ENCODE data around the gene TBXAS1.

TBXAS1 gene

DNA sequence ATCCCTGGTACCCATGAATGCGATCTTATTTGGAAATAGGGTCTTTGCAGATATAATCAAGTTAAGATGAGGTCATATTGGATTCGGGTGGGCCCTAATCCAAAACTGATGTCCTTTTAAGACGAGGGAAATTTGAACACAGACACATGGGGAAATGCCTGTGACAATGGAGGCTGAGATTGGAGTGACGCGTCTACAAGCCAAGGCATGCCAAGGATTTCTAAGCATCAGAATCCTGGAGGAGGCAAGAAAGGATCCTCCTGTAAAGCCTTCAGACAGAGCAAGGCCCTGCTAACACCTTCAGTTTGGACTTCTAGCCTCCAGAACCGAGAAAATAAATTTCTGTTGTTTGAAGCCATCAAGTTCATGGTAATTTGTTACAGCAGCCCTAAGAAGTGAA lies 215.2 kb downstream of the TBXAS1 start:
- no peak for DNase-seq (ENCODE audit: low read depth in 3 of 3, low spot score in 1 of 3)

DNA sequence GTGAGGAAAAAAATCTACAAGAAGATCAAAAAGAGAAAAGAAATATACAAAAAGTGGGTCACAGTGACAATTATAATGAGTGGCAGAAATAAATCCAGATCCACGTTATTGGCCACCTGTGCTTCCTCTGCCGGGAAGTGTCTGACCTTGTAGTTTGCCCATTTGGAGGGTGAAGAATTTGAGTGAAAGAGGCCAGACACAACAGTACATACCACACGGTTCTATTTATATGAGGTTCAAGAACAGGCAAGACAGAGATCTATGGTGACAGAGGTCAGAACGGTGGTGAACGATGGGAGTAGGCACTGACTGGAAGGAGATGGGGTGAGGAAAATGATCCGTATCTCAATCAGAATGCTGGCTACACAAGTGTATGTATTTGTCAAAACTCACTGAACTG lies 216.6 kb downstream of the TBXAS1 start:
- DNase-seq (ENCODE audit: low read depth in 3 of 3, low spot score in 1 of 3), result no peak

DNA sequence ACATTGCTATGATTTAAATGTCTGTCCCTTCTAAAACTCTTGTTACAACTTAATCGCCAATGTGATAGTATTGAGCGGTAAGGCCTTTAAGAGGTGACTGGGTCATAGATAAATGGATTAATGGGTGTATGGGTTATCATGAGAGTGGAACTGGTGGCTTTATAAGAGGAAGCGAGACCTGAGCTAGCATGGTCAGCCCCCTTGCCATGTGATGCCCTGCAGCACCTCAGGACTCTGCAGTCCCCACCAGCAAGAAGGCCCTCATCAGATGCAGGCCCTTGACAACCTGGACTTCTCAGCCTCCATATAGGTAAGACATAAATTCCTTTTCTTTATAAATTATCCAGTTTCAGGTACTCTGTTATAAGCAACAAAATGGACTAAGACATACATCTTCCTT lies 218.1 kb downstream of the TBXAS1 start:
- DNase-seq (ENCODE audit: low read depth in 3 of 3, low spot score in 1 of 3), result no peak

DNA sequence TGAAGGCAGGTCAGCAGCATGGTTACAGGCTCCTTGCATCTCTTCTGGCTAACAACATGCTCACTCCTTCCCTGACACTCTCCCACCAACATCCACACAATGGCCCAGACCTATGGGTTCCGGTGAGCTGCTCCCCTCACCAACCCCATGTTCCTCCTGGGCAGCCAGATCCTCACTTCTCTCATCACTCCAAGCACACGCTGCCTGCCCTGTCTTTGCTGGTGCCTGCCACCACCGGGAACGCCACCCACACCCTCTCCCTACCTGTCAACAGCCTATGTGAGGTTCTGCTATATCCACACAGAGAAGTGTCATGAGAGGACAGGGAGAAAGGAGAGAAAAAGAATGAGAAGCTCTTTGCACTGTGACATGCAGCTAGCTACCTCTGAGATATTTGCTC lies 219.1 kb downstream of the TBXAS1 start:
- DNase-seq (ENCODE audit: low read depth in 3 of 3, low spot score in 1 of 3), result no peak

DNA sequence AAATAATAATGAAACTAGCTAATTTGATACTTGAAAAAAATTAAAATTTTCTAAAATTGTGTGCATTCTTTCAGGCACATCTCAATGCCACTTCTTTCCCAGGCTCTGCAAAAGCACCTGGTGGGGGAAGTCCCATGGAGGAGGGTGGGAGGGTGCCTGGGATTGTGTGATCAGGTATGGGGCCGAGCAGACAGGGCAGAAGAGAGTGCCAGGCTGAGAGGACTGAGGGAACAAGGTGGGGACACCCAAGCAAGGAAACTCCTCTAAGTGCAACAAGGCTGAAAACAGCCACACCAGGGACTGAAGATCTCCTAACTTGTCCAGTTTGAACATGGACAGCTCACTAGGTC lies 219.9 kb downstream of the TBXAS1 start:
- DNase-seq (ENCODE audit: low read depth in 3 of 3, low spot score in 1 of 3), result no peak

DNA sequence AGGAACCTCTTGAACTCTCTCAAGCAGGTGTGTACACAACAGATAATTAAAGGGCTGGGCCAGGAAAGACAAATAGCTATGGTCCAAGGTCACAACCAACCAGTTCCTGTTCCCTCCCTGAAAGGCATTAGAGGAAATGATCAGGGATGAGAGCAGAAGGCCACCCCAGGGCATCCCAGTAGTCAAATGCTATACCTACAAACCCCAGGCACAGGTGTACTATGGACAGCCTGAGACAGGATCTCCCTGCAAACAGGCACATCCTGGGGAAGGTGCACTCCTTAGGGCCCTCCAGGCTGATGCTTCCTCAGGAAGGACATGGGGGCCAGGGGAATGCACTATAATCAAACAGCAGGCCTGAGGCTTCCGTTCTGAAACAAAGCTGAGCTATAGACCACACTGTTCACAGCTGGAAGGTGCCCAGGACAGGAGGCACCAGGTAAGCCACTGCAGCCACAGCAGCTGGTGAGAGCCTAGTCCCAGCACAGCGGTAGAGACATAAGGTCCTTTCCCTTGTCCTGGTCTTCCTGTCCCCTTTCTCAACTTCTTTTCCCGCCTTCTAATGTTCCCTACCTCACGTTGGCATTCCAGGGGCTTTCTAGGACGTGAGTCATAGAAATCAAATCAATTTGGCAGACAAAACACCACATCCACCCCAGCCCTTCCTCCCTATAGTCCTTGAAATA lies 220.4 kb downstream of the TBXAS1 start:
- DNase-seq (ENCODE audit: low read depth in 3 of 3, low spot score in 1 of 3), result no peak

DNA sequence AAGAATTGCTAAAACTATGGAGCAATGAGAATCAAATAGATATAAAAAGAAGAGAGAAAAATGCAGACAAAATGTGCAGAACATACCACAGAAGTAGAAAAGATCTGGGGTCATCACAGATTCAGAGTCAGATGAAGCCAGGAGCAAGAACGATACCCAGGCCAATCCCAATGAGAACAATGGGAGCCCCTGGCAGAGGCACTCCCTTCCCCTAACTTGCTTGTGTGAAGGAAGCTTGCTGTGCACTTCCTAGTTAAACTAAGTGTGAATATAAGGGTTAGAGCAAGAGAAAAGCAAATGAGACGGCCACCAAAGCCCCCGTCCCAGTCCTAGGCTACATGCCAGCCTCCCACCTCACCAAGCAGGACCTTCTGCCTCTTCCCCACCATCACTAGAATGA lies 221.0 kb downstream of the TBXAS1 start:
- no peak for DNase-seq (ENCODE audit: low read depth in 3 of 3, low spot score in 1 of 3)

DNA sequence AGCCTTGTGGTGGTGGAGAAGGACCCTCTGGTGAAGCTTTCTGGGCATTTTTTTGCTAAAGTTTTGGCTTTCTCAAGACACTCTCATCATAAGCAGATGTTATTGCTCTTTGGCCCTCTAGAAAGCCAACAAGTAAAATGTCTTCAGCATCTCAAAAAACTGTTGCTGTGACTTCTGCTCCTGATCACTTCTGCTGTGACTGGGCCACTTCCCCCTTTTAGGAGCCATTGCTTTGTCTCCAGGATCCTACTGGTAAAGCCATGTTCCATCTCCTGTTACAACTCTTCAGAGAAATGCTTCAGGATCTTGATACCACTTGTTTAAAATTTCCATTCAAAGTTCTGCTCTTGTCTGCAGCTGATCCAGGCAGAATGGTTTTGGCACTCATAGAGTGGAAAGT lies 222.8 kb downstream of the TBXAS1 start:
- no peak for DNase-seq (ENCODE audit: low read depth in 3 of 3, low spot score in 1 of 3)

DNA sequence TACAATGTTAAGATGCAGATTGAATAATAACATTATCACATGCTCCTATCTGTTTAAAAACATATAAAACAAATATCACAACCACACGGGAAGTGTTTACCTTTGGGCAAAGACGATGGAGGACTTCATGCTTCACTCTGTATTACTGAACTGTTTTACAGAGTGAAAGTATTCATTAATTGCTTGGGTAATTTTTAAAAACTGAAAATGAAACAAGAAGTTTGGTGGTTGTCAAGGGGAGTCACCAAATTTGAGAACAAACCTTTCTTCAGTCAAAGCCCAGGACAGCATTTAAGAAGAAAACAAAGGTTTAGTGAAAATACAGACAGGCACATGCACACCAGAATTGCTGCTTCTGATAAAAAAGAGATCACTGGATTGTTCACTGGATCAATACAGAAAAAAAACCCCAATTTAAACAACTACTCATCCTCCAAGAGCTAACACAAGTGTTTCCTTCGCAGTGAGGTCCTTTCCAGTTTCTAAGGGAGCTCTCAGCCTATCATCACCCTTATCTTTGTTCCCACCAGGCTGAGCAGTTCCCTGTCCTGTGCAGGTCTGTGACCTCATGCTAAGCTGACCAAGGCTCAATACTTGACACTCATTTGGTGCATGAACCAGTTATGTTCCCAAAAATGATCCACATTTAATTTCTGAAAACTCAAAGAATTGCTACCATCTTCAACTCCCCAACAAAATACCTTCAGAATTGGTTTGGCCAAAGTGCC lies 224.9 kb downstream of the TBXAS1 start:
- no peak for DNase-seq (ENCODE audit: low read depth in 3 of 3, low spot score in 1 of 3)

DNA sequence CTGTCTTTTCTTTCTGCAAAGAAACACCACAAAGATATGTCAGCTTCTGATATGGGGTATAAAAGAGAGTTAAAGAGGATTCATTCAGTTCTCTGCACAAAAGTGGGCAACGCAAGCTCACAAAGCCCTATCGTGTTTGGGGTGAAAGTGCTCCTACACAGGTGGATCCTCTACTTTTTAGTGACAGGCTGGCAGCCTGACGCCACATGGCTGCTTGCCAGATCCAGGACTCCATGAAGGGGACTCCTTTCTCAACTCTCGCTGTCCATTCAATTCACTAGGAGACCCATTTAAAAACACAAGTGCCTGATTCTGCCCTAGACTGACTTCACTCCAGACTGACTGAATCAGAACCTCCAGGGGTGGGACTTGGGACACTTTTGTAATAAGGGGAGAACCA lies 225.7 kb downstream of the TBXAS1 start:
- DNase-seq (ENCODE audit: low read depth in 3 of 3, low spot score in 1 of 3), result no peak

DNA sequence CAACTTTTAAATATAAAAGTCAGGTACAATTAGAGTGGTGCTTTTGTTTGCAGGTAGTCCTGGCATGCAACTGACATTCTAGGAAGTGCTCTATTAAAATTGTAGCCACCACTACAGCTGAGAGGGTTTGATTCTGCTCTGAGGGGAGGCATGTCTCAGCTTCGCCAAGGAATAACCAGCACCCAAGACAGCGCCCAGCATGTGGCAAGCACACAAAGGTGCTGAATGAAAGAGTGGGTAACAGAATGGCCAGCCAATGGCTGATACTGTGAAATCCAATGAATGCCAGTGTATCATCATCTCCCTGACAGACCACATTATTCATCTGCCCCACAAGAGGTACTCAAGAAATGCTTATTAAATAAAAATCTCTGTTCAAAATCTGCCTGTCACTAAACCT lies 226.8 kb downstream of the TBXAS1 start:
- no peak for DNase-seq (ENCODE audit: low read depth in 3 of 3, low spot score in 1 of 3)

DNA sequence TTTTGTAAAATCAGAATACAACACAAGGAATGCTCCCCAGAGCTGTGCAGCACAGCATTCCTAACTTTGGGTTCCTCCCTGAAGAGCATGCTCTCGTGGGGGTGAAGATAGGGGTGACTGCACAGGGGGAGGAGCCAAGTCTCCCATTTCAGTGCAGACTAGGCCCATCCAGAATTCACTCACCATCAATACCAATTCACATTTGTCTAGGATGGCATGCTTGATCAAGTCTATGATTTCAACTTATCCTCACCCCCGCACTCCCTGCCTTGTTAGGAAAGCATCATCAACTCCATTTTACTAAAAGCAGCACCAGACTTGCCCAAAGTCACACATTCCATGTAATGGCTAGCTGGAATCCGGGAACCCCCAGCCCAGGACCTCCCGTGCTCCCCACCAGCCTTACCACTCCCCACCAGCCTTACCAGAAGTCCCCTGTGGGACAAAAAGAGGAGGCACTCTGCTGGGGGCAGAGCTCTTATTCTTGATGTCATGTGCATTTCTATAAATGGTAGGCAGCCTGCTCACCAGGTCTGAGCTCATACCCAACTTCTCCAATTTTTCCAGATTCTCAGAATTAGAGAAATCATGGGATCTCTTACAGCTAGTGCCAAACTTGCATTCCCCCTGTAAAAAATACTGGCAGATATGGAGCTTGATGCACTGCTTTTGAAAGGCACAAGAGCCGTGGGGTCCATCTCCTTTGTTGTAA lies 227.5 kb downstream of the TBXAS1 start:
- DNase-seq (ENCODE audit: low read depth in 3 of 3, low spot score in 1 of 3), result no peak

DNA sequence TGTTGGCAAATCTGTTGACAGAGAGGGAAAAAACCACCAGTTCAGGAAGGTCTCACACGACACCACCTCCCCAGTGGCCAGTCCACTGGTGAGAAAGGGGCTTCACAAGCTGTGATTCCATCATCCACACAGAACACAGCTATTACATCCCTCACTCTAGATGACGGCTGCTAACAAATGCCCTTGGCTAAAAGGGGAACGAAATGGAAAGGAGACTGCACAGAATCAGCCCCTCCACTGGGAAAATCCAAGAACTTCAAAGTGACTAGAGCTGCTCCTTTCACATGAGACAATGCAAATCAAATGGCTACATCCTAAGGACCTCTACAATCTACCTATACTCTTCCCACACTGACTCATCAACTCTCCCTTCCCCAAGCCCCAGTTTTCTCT lies 228.1 kb downstream of the TBXAS1 start:
- DNase-seq (ENCODE audit: low read depth in 3 of 3, low spot score in 1 of 3), result no peak

DNA sequence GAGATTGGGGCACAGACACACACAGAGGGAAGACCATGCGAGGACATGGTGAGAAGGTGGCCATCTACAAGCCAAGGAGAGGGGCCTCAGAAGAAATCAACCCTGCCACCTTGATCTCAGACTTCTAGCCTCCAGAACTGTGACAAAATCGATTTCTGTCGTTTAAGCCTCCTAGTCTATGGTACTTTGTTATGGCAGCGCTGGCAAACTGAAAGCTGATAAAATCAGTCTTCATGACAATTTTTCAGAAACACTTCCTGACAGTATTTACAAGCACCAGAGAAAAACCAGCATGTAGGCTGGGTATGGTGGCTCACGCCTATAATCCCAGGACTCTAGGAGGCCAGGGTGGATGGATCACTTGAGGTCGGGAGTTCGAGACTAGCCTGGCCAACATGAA lies 229.5 kb downstream of the TBXAS1 start:
- DNase-seq (ENCODE audit: low read depth in 3 of 3, low spot score in 1 of 3), result no peak

DNA sequence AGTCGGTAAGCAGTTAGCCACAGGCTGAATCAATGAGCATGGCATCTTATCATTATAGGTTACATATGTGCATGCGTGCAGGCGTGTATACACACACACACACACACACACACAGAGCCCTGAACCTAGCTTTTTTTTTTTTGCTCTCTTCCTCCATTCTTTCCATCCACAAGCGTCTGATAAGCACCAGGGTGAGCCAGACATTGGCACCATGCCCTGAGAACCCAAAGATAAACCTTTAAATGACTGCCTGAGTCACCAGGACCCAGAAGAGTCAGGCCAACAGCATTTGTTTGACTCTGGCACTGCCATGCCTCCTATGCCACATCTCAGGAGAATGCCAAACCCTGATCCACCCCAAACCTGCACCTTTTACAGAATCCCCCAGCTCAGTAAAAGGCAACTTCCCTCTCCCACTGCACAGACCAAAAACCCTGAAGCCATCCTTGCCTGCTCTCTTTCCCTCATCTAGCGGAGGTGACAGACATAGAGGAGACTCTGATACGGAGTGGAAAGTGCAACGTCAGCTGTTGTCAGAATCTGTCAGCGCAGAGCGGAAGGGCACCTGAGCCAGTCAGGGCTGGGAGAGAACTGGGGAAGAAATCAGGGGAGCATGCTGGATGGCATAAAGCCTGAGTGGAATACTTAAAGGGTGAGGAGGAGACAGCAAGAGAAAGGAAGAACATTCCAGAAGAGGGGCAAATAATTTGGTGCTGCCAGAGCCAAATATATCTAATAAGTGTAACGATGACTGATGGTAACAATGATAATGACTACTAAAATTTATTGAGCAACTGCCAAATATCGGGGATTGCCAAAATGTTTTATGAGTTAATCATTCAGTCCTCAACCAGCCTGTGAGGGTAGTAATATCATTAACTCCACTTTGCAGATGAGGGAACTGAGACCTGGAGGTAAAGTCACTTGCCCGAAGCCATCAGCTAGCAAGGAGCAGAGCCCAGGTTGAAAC lies 230.5 kb downstream of the TBXAS1 start:
- DNase-seq (ENCODE audit: low read depth in 3 of 3, low spot score in 1 of 3), result peak; percentile 17 to 30 (median 25)

DNA sequence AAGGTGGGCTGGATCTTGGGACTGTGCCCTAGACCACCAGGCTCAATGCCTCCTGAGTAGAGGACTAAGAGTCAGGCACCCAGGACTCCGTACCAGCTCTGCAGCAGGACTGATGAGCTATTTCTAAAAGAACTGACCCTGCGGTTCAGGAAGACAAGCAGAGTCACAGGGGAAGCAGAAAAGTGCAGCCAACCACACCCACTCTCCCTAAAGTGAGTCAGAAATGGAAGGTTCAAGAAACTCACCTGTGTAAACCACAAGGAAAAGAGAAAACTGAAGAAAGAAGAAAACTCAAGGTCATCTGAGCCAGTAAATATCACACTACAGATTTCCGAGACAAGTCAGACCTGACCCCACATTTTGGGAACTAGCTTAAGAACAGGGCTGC lies 231.2 kb downstream of the TBXAS1 start:
- DNase-seq (ENCODE audit: low read depth in 3 of 3, low spot score in 1 of 3), result no peak

DNA sequence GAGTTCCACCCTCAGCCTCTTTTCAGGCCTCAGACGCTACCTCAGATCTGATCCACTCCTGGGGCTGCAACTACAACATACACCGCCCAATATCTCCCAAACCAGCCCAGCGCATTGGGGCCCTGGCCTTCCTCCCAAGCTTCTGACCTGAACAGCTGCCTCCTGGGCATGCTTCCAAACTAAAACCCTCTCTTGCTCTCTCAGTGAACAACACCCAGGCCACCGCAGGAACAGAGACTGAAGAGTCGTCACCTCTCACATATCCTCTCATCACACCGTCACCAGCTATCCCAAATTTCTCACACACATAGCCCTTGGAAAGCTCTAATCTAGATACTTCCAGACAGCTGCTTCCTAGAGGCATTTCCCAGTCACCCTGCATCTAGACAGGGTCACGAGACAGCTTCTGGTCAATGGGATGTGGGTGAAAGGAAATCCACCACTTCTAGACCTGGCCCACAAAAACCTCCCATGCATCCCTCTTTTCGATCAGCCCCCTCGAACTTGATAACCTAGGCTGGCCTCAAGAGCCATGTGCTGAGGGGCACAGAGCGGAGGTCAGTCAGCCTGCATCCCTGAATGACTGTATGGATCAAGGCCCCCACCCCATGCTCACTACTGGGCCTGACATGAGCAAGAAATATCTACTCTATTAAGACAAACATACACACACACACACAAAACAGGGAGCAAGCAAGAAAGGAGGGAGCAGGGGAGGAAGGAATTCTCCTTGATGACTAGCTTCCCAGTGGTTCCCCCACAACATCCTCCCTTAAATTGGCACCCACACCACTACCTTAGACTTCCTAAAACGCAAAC lies 231.9 kb downstream of the TBXAS1 start:
- no peak for DNase-seq (ENCODE audit: low read depth in 3 of 3, low spot score in 1 of 3)

DNA sequence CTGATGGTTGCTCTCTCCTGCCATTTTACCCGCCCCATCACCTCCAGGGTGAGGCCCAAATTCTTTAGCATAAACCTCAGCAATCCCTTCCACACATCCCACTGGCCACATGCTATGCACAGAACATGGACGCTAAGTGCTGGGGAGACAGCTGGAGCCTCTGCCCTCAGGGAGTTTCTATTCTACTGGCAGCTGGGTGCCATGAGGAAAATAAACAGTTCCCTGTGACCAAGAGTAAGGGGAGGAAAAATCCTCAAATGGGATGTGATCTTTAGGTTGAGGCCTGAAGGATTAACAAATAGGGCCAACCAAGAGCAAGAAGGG lies 232.5 kb downstream of the TBXAS1 start:
- DNase-seq (ENCODE audit: low read depth in 3 of 3, low spot score in 1 of 3), result no peak

DNA sequence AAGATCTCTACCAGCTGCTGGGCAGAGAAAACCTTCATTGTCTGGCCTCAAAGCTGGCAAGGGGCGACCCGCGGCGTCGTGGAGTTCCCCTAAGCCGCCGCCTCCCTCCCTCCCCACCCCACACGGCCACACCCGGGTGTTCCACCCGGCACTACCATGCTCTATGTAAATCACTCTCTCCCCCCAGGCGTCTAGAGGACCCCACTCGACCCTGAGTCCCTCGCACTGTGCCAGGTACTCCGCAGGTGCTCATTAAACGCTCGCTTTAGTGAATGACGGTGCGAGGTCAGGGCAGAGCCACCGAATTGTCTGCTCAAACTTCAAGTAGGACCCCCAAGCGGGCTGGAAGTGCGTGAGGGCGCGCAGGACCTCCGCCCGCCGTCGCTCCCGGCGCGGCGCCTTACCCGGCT lies 233.1 kb downstream of the TBXAS1 start:
- peak; percentile 21 to 35 (median 29) for DNase-seq (ENCODE audit: low read depth in 3 of 3, low spot score in 1 of 3)

DNA sequence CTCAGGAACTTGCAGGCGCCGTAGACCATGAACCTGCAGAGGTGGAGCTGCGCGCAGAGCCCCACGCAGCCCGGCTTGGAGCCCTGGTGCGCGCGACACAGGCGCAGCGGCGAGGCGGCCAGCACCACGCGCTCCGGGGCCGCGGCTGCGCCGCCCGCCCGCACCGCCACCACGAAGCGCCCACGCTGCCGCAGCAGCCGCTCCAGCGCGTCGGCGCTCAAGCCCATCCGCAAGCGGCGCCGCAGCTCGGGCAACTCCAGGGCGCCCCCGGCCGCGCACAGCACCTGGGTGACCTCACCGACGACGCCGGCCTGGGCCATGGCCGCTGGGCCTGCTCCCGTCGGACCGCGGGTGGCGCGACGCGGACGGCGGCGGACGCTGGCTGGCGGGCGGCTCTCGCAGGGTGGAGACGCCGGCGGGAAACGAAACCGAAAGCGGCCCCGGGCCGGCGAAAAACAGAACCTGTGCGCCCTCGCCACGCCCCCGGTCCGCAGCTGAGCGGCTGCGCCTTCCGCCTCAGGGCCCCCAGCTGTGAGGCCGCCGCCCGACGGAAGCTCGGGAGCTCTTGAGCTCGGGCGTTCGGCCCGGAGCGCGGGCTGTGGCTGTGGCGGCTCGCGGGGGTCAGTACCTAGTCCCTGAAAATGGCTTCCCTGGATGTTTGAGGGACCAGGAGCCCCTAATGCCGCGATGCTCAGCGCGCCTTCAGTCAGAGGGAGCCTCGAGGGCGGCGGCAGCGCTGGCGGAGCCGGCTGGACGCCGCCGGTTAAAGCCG lies 233.7 kb downstream of the TBXAS1 start, which contains the start of gene PARP12:
Gene PARP12 (minus strand): TSS at position 424 of the 772 bp plus-strand sequence. CDS start 104 bp downstream, at position 320.
- peak; percentile 54 to 74 (median 69) for DNase-seq (ENCODE audit: low read depth in 3 of 3, low spot score in 1 of 3)
